ENCODE results near the gene DPPA2. TPM values are rescaled to one million over a fixed set of nuclear protein-coding genes. Genes with fewer than 3 reads are reported as not detected.

The DPPA2 gene

GRCh38 chr3:109257269-109257668, 59.0 kb downstream of the DPPA2 start:
- Histone ChIP-seq H2BK120ac (ENCODE audit: low read depth, low read length) (no peak overlapping the region), H3K14ac (ENCODE audit: low read length in 2 of 2) (no peak overlapping the region), H2BK12ac (ENCODE audit: low read length in 2 of 2) (no peak overlapping the region), H3K79me1 (replicated peaks; ENCODE audit: low read length, poor library complexity, severe bottlenecking) (no peaks in the 10 kb centered on the region), H3K9ac (ENCODE audit: low read length) (peak overlapping the region; percentile 78), H4K8ac (ENCODE audit: low read length) (no peak overlapping the region), H4K91ac (ENCODE audit: low read length) (no peak overlapping the region), H2BK15ac (ENCODE audit: low read depth, poor library complexity, severe bottlenecking) (no peak overlapping the region), H2AFZ (ENCODE audit: low read depth, low read length) (no peak overlapping the region), H2AK5ac (ENCODE audit: low read length, severe bottlenecking) (no peak overlapping the region), H3K27ac (ENCODE audit: low read length, poor library complexity, severe bottlenecking) (no peak overlapping the region), H3K4me2 (ENCODE audit: low read length, poor library complexity, severe bottlenecking) (no peak overlapping the region), H3K9me3 (ENCODE audit: control insufficient read depth, low read length) (no peaks in the 10 kb centered on the region), H3K23ac (ENCODE audit: low read length in 2 of 2) (no peak overlapping the region), H2BK5ac (ENCODE audit: low read depth, low read length, poor library complexity, severe bottlenecking) (no peak overlapping the region), H3K4ac (ENCODE audit: low read depth in 1 of 2, low read length in 2 of 2) (no peak overlapping the region), H3K4me1 (ENCODE audit: control insufficient read depth, insufficient read depth, low read depth, low read length) (no peaks in the 10 kb centered on the region), H3K4me3 (ENCODE audit: insufficient read depth in 1 of 2, low read depth in 1 of 2, low read length in 2 of 2) (no peak overlapping the region), H3K27me3 (ENCODE audit: control insufficient read depth in 1 of 2, insufficient read depth in 1 of 2, low read length in 2 of 2) (no peaks in the 10 kb centered on the region), H3K18ac (ENCODE audit: low read depth in 1 of 2, low read length in 2 of 2) (no peak overlapping the region), H3K36me3 (ENCODE audit: control insufficient read depth in 1 of 2, insufficient read depth in 2 of 2, low read depth in 1 of 2, low read length in 2 of 2) (no peaks in the 10 kb centered on the region)
- 0% methylated on average over 2 of the region's 2 CpGs for WGBS
- DNase-seq: peak; percentile 96

GRCh38 chr3:109254770-109255169, 61.5 kb downstream of the DPPA2 start:
- Histone ChIP-seq H3K14ac (ENCODE audit: low read length in 2 of 2) (no peak overlapping the region), H3K79me1 (replicated peaks; ENCODE audit: low read length, poor library complexity, severe bottlenecking) (no peaks in the 10 kb centered on the region), H2AK5ac (ENCODE audit: low read length, severe bottlenecking) (no peak overlapping the region), H4K91ac (ENCODE audit: low read length) (no peak overlapping the region), H4K8ac (ENCODE audit: low read length) (no peak overlapping the region), H3K4me3 (ENCODE audit: insufficient read depth in 1 of 2, low read depth in 1 of 2, low read length in 2 of 2) (no peak overlapping the region), H3K36me3 (ENCODE audit: control insufficient read depth in 1 of 2, insufficient read depth in 2 of 2, low read depth in 1 of 2, low read length in 2 of 2) (no peaks in the 10 kb centered on the region), H3K4me1 (ENCODE audit: control insufficient read depth, insufficient read depth, low read depth, low read length) (no peaks in the 10 kb centered on the region), H3K9me3 (ENCODE audit: control insufficient read depth, low read length) (no peaks in the 10 kb centered on the region), H3K4ac (ENCODE audit: low read depth in 1 of 2, low read length in 2 of 2) (no peak overlapping the region), H3K27me3 (ENCODE audit: control insufficient read depth in 1 of 2, insufficient read depth in 1 of 2, low read length in 2 of 2) (no peaks in the 10 kb centered on the region), H3K18ac (ENCODE audit: low read depth in 1 of 2, low read length in 2 of 2) (no peak overlapping the region), H2BK15ac (ENCODE audit: low read depth, poor library complexity, severe bottlenecking) (no peak overlapping the region), H2BK12ac (ENCODE audit: low read length in 2 of 2) (no peak overlapping the region), H3K9ac (ENCODE audit: low read length) (no peak overlapping the region), H2BK5ac (ENCODE audit: low read depth, low read length, poor library complexity, severe bottlenecking) (no peak overlapping the region), H3K27ac (ENCODE audit: low read length, poor library complexity, severe bottlenecking) (no peak overlapping the region), H3K4me2 (ENCODE audit: low read length, poor library complexity, severe bottlenecking) (no peak overlapping the region), H2AFZ (ENCODE audit: low read depth, low read length) (no peak overlapping the region), H2BK120ac (ENCODE audit: low read depth, low read length) (no peak overlapping the region), H3K23ac (ENCODE audit: low read length in 2 of 2) (no peak overlapping the region)
- DNase-seq: no peak
- 71% methylated on average over 4 of the region's 5 CpGs for WGBS

GRCh38 chr3:109252641-109253040, 63.7 kb downstream of the DPPA2 start:
- Histone ChIP-seq H3K9me3 (ENCODE audit: control insufficient read depth, low read length) (no peaks in the 10 kb centered on the region), H3K27ac (ENCODE audit: low read length, poor library complexity, severe bottlenecking) (no peak overlapping the region), H2AK5ac (ENCODE audit: low read length, severe bottlenecking) (no peak overlapping the region), H3K79me1 (replicated peaks; ENCODE audit: low read length, poor library complexity, severe bottlenecking) (no peaks in the 10 kb centered on the region), H3K4ac (ENCODE audit: low read depth in 1 of 2, low read length in 2 of 2) (no peak overlapping the region), H3K4me1 (ENCODE audit: control insufficient read depth, insufficient read depth, low read depth, low read length) (no peaks in the 10 kb centered on the region), H3K4me3 (ENCODE audit: insufficient read depth in 1 of 2, low read depth in 1 of 2, low read length in 2 of 2) (no peak overlapping the region), H2BK120ac (ENCODE audit: low read depth, low read length) (no peak overlapping the region), H3K9ac (ENCODE audit: low read length) (no peak overlapping the region), H3K14ac (ENCODE audit: low read length in 2 of 2) (no peak overlapping the region), H2BK5ac (ENCODE audit: low read depth, low read length, poor library complexity, severe bottlenecking) (no peak overlapping the region), H2BK12ac (ENCODE audit: low read length in 2 of 2) (no peak overlapping the region), H3K36me3 (ENCODE audit: control insufficient read depth in 1 of 2, insufficient read depth in 2 of 2, low read depth in 1 of 2, low read length in 2 of 2) (no peaks in the 10 kb centered on the region), H3K18ac (ENCODE audit: low read depth in 1 of 2, low read length in 2 of 2) (no peak overlapping the region), H3K23ac (ENCODE audit: low read length in 2 of 2) (no peak overlapping the region), H3K27me3 (ENCODE audit: control insufficient read depth in 1 of 2, insufficient read depth in 1 of 2, low read length in 2 of 2) (no peaks in the 10 kb centered on the region), H3K4me2 (ENCODE audit: low read length, poor library complexity, severe bottlenecking) (no peak overlapping the region), H2AFZ (ENCODE audit: low read depth, low read length) (no peak overlapping the region), H4K8ac (ENCODE audit: low read length) (no peak overlapping the region), H2BK15ac (ENCODE audit: low read depth, poor library complexity, severe bottlenecking) (no peak overlapping the region), H4K91ac (ENCODE audit: low read length) (no peak overlapping the region)
- WGBS: 96% methylated on average over 3 of the region's 3 CpGs
- no peak for DNase-seq

Small RNA genes within 50 kb of the gene (small RNA-seq; reads per million reads assigned to genes)
- gene AC124945.1 (ENCODE audit: low read depth) (not detected), gene RF00017 (ENCODE audit: low read depth) (not detected)

Data from mesenchymal stem cell (in vitro differentiated cells and primary cell).